ENCODE results near the gene B9D1.
A peak's percentile ranks its signal among the peaks of the same experiment; 100 is the strongest.

The B9D1 gene

GRCh38 chr17:19388791-19389785 is 26.6 kb upstream of the B9D1 start:
- DNase-seq (ENCODE audit: low spot score): no peak

- no peak for DNase-seq (ENCODE audit: low spot score)
Observed at GRCh38 chr17:19387921-19388521, 25.5 kb upstream of the B9D1 start.

- DNase-seq (ENCODE audit: low spot score): no peak
Observed at GRCh38 chr17:19386974-19387920, 24.7 kb upstream of the B9D1 start, which contains the start of gene MFAP4. MFAP4 (minus strand) TSS chr17:19387190; CDS start chr17:19387155, 35 bp downstream.

GRCh38 chr17:19386051-19386929 is 23.8 kb upstream of the B9D1 start:
- DNase-seq (ENCODE audit: low spot score): no peak

- DNase-seq (ENCODE audit: low spot score): no peak
Observed at GRCh38 chr17:19385521-19385983, 23.0 kb upstream of the B9D1 start.

- no peak for DNase-seq (ENCODE audit: low spot score)
Observed at GRCh38 chr17:19384723-19385391, 22.3 kb upstream of the B9D1 start.

GRCh38 chr17:19383681-19384470 is 21.4 kb upstream of the B9D1 start:
- no peak for DNase-seq (ENCODE audit: low spot score)

GRCh38 chr17:19382531-19383444 is 20.3 kb upstream of the B9D1 start:
- DNase-seq (ENCODE audit: low spot score): no peak

- DNase-seq (ENCODE audit: low spot score): no peak
Observed at GRCh38 chr17:19381741-19382444, 19.4 kb upstream of the B9D1 start.

GRCh38 chr17:19381361-19381740 is 18.8 kb upstream of the B9D1 start:
- DNase-seq (ENCODE audit: low spot score): no peak

- DNase-seq (ENCODE audit: low spot score): no peak
Observed at GRCh38 chr17:19380481-19381301, 18.2 kb upstream of the B9D1 start.

GRCh38 chr17:19379361-19380065 is 17.0 kb upstream of the B9D1 start:
- DNase-seq (ENCODE audit: low spot score): no peak

- no peak for DNase-seq (ENCODE audit: low spot score)
Observed at GRCh38 chr17:19378416-19379360, 16.2 kb upstream of the B9D1 start, which contains the start of gene MAPK7. MAPK7 (plus strand) TSS chr17:19378498; CDS start chr17:19378901, 403 bp downstream.

- peak; percentile 99 for DNase-seq (ENCODE audit: low spot score)
Observed at GRCh38 chr17:19377602-19378415, 15.3 kb upstream of the B9D1 start.

Data from HuH-7.5 (cell line).